Smooth muscle cell of the brain vasculature (primary cell): ENCODE measurements around the gene CCDC78.
"Not testable (repeated sequence)": the region's sequence is repeated elsewhere in the genome, so short reads cannot be mapped to it uniquely, and the experiment has no call there.

Experiments used
- DNase-seq: peaks from one replicate; pipeline ENCODE4 v3.0.0-alpha.2; 2012; ENCODE audit warnings: low read depth, low spot score

CCDC78 gene

GRCh38 chr16:694187-694862, 31.9 kb downstream of the CCDC78 start:
- DNase-seq = no peak

DNA sequence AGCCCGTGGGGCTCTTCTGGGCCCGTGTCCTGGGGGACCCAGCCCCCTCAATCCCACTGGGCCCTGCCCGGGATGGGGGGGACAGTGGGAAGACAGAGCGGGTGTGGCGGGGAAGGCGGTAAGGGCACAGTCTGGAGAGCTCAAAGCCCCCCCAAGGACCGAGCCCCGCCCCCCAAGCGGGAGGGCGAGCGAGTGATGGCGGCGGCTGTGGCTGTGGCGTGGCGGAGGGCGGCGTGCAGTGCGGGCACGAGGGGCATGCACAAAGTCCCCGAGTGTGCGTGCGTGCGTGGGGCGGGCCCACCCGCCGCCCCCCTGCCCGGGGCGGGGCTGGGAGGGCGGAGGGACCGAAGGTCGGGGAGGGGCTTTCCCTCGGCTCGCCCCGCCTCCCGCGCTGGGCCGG, 32.5 kb downstream of the CCDC78 start:
- DNase-seq = no peak

DNA sequence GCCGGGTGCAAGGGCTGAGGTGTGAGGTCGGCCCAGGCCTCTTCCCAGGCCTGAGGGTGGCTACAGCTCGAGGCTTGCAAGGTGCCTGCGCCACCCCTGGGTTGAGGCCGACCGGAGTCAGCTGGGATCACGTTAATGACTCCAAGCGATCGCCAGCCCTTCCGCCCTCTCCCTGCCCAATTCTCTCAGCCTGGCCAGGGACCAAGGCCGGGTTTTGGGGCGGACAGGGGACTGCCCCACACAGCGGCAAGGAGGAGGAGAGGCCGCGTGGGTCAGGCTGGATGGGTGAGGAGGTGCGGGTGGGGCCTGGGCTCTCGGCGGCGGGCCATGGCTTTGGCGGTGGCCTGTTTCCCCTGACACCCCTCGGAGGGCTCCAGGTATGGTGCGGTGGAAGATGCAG, 32.9 kb downstream of the CCDC78 start:
- DNase-seq = no peak

DNA sequence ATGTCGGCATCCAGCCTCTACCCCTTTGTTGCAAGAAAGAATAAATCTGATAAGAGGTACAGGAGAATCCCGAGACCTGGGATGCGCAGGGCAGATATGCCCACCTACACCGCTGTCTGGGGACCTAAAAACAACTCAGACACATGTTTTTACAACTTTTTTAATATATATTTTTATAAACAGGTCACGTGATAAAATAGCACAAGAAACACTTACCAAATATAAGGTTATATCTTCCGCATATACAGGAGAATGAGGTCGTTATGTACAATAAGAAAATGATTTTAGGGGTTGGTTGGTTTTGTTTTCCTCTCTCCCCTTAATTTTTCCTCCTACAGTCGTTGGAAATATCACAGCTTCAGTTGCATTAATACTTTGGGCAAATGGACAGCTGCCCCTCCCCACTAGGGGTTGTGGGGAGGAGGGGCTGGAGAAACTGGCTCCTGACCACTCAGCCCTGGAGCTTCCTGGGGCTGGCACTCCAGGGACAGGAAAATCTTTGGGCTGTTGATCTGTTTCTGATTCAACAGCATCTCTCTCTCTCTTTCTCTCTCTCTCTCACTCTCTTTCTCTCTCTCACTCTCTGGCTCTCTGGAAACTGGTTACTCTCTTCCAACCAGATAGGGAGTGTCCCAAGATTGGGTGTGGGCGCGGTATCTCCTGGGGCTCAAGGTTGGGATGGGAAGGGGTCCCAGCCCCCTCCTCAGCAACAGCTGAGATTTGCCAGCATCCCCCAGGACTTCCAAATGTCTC, 33.7 kb downstream of the CCDC78 start:
- DNase-seq = no peak

- DNase-seq = not testable (repeated sequence)
These were observed 35.0 kb downstream of the CCDC78 start for GRCh38 chr16:691242-691641.

DNA sequence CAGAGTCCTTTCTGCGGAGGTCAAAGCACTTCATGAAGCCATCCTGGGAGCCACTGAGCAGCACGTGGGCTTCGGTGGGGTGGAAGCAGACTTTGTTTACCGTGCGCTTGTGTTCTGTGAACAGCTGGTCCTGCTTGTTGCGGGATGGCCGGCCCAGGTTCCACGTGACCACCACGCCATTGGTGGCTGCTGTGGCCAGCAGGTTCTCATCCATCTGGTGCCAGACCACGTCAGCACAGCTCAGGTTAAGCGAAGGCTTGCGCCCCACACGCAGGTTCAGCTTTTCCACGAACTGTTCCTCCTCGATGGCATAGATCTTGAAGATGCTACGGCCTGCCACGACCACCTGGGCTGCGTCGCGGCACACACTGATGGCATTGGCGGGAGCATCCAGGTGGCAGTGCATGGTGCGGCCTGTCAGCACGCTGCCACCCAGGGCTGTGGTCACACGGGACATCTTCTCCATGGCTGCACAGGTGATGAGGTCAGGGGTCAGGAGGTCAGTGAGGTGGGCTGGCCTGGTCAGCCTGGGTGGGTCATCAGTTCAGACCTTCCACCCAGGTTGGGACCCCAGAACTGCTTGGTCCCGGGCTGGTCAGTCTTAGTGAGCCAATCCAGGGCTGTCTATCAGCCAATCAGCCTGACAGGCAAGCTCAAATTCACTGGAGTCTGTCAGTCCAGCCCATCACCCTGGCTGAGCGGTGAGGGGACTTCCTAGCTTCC, 36.9 kb downstream of the CCDC78 start:
- DNase-seq = no peak

DNA sequence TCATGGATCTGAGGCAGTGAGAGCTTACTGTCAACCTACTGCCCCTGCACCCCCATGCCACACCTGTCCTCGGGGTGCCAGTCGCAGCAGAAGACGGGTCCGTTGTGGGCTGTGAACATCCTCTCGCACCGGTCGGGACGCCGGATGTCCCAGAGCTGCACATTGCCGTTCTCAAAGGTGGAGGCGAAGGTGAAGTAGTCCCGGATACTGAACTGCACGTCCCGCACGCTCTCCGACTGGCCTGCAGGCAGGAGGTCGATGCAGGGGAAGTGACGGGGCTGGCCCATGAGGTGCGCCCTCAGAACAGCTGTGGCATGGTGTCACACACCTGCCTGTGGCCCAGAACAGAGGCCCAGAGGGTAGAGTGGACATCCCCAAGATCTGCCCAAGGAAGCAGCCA, 38.7 kb downstream of the CCDC78 start:
- DNase-seq = no peak

DNA sequence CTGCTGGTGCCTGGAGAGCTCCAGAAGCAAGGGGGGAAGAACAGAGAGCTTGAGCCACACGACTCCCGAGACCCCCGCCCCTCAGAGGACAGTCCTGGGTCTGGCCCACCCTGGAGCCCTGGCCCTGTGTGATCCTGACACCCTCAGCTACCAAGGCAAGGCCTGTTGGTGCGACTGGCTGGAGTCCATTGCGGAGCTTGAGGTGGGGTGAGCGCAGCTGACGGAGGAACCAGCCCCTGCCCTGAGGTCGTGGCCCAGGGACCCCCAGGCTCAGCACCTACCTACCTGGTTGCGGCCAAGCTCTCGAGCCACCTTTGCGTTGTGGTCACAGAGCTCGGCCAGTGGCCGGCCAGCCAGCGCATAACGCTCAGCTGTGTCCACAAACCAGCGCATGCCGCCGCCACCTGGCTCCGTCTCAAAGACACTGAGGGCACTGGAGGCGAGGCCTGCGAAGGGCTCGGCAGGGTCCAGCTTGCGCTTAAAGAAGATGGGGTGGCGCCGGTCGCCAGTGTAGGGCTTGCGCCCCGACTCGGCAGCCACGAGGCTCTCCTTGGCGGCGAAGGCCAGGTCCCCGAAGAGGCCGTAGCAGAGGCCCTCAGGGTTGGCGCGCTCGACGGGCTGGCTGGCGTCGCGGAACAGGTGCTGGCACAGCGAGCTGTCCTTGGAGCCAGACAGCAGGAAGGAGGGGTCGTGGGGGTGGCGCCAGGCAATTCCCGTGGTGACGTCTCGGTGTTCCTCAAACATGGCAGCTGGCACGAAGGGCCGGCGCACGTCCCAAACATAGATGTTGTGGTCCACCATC, 39.6 kb downstream of the CCDC78 start:
- no peak for DNase-seq

DNA sequence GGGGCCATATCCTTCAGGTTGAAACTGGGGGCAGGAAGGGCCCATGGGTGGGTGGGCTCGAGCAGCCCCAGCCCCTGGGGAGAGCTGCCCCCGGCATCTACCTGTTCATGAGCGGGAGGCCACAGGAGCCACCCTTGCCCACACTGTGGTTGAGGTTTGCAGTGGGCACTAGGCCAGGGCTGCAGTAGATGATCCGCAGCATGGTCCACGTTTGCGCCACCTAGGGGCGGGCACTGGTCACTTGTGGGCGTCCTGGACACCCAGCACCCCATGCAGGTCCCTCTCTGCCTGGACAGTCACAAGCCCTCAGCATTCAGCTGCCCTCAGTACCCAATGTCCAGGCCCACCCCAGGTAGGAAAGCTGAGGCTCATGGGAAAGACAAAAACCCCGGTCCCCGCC, 40.3 kb downstream of the CCDC78 start:
- no peak for DNase-seq

DNA sequence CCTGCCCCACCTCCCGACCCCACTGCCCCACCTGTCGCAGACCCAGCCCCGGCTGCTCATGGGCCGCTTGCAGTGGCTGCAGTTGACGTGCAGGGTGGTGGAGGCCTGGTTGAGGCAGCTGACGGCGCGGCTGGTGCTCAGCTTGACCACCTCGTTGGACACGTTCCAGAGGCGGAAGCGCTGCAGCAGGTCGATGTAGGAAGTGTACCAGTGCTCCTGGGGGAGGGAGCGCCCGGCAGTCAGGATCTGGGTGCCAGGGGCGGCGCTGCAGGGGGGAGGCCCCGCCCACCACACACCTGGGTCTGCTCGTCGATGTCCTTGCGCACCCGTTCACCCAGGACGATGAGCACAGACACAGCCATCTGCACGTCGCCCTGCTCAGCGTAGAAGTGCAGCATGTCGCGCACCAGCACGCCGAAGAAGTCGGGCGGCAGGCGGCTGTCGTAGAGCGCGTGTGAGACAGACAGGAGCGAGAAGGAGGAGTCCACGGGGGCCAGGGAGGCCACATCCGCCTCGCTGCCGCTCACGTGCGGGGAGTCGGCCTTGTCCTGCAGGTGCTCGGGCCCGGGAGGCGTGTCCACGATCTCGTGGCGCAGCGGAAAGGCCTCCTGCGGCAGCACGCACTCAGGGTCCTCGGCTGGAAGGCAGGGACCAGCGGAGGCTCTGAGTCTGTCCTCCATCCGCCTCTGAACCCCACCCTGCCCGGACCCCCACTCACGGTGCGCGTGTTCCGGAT, 41.1 kb downstream of the CCDC78 start:
- DNase-seq = no peak

- peak; percentile 83 for DNase-seq
These were observed 42.0 kb downstream of the CCDC78 start, which contains the start of gene JMJD8 for GRCh38 chr16:684071-684794. Gene JMJD8 (minus strand): TSS chr16:684334. CDS start chr16:684319, 15 bp downstream.

DNA sequence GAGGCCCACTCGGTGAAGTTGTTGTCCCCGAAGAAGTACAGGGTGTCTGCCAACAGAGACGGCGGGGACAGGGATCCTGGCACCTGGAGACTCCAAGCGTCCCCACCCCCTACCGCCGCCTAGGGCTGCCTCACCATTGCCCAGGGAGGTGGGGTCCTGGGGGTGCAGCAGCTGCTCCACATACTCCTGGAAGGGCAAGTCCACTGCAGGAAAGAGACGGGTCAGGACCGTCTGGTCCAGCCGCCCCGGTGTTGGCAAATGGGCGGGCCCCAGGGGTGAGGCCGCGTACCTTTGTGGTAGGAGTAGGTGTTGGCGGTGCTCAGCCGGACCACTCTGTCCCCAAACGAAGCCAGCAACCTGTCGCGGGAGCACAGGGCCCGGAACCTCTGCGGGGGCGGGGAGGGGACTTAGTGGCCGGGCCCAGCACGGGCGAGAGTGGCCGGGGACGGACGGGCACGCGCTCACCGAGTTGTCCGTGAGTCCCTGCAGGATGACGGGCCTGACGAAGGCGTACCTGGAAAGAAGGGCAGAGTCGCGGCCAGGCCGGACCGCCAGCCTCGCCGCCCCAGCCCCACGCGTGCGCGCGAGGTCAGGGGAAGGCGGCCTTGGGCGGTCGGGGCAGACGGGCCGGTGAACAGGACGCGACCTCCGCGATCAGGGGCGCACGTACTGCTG, 42.7 kb downstream of the CCDC78 start:
- no peak for DNase-seq

- DNase-seq = no peak
These were observed 43.5 kb downstream of the CCDC78 start for GRCh38 chr16:682493-683395.

- DNase-seq = no peak
These were observed 44.4 kb downstream of the CCDC78 start for GRCh38 chr16:681746-682427.

- DNase-seq = no peak
These were observed 45.1 kb downstream of the CCDC78 start for GRCh38 chr16:680967-681745.

DNA sequence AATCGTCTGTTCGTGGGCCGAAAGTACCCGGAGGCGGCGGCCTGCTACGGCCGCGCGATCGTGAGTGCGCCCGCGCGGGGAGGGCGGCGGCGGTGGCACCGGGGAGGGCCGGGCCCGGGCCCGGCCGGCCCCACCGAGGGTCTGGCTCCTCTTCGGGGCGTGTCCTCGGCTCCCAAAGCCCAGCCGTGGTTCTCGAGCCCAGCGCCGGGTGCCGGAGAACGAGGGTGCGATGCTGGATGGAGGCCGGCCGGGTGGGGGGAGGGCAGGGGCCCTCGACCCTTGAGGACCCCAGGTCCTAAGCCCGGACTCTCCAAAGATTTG, 45.7 kb downstream of the CCDC78 start:
- no peak for DNase-seq

GRCh38 chr16:679814-680624, 46.2 kb downstream of the CCDC78 start, which contains the start of gene STUB1:
Gene STUB1 (plus strand): TSS chr16:680410. CDS start chr16:680526, 116 bp downstream.
- peak; percentile 56 for DNase-seq
